WTC11 (cell line): ENCODE results near the gene ABHD6. TPM values are rescaled to one million over a fixed set of nuclear protein-coding genes. Genes with fewer than 3 reads are reported as not detected.

Experiments used
- ATAC-seq: fragments of 200-7000 bp; cut with Tn5 transposase; 2 replicates; pipeline ENCODE4 v1.10.0; 2021; ENCODE audit warnings: mild to moderate bottlenecking, moderate library complexity
- CTCF ChIA-PET: fragments of 300-600 bp; sonication (Branson Sonifier 250); formaldehyde crosslinking; loops from one replicate; lab custom pipeline; 2021; ENCODE audit warnings: antibody characterized with exemption; lab: Charles Lee
- POLR2A ChIA-PET: fragments of 350-600 bp; sonication (Branson Sonifier 250); formaldehyde crosslinking; loops from one replicate; lab custom pipeline; 2021; ENCODE audit warnings: antibody characterized with exemption; lab: Charles Lee
- DNase-seq: peaks from one replicate; pipeline ENCODE4 v3.0.0; 2021; ENCODE audit warnings: low spot score
- H3K27ac Mint-ChIP-seq: 2 replicates; pipeline ENCODE4 v1.8.0; 2021; ENCODE audit warnings: mixed read lengths
- H3K27me3 Mint-ChIP-seq: 2 replicates; pipeline ENCODE4 v1.8.0; 2021; ENCODE audit warnings: low read depth, mild to moderate bottlenecking, moderate library complexity, mixed read lengths
- H3K36me3 Mint-ChIP-seq: 2 replicates; pipeline ENCODE4 v1.8.0; 2021; ENCODE audit warnings: mixed read lengths
- H3K4me1 Mint-ChIP-seq: 2 replicates; pipeline ENCODE4 v1.8.0; 2022; ENCODE audit warnings: mixed read lengths
- H3K4me3 Mint-ChIP-seq: 2 replicates; pipeline ENCODE4 v1.8.0; 2021; ENCODE audit warnings: mild to moderate bottlenecking, moderate library complexity, mixed read lengths
- H3K9me3 Mint-ChIP-seq: 2 replicates; pipeline ENCODE4 v1.8.0; 2021; ENCODE audit warnings: mixed read lengths
- ATF1 ChIP-seq: sonication (generic); formaldehyde crosslinking; IDR thresholded peaks from 2 replicates; pipeline ENCODE4 v1.8.1; 2023; ENCODE audit warnings: mild to moderate bottlenecking, moderate library complexity, missing genetic modification reagents
- CBFB ChIP-seq: sonication (generic); formaldehyde crosslinking; IDR thresholded peaks from 2 replicates; pipeline ENCODE4 v1.8.1; 2022; ENCODE audit warnings: mild to moderate bottlenecking, low read depth, missing genetic modification reagents
- GABPB1 ChIP-seq: sonication (generic); formaldehyde crosslinking; IDR thresholded peaks from 2 replicates; pipeline ENCODE4 v1.8.1; 2023; ENCODE audit warnings: mild to moderate bottlenecking, missing genetic modification reagents
- GRHL2 ChIP-seq: fragments of 250-450 bp; sonication (Bioruptor Pico); IDR thresholded peaks from 2 replicates; pipeline ENCODE4 v1.8.0; 2022; ENCODE audit warnings: mild to moderate bottlenecking, moderate library complexity; ENCODE audit not compliant: insufficient replicate concordance, severe bottlenecking
- HMGA2 ChIP-seq: fragments of 250-450 bp; sonication (Bioruptor Pico); IDR thresholded peaks from 2 replicates; pipeline ENCODE4 v1.4.0; 2021; ENCODE audit warnings: mild to moderate bottlenecking, moderate library complexity
- IRF2 ChIP-seq: sonication (generic); formaldehyde crosslinking; IDR thresholded peaks from 2 replicates; pipeline ENCODE4 v1.8.0; 2022; ENCODE audit warnings: low read depth, missing genetic modification reagents, borderline replicate concordance
- JUN ChIP-seq: sonication (generic); formaldehyde crosslinking; IDR thresholded peaks from 2 replicates; pipeline ENCODE4 v1.8.0; 2023; ENCODE audit warnings: mild to moderate bottlenecking, missing genetic modification reagents
- PRRX2 ChIP-seq: fragments of 250-450 bp; sonication (Bioruptor Pico); IDR thresholded peaks from 2 replicates; pipeline ENCODE4 v1.8.0; 2021; ENCODE audit warnings: mild to moderate bottlenecking
- ZNF121 ChIP-seq: sonication (generic); formaldehyde crosslinking; IDR thresholded peaks from 2 replicates; pipeline ENCODE4 v1.8.0; 2023; ENCODE audit warnings: missing genetic modification reagents
- total RNA-seq: library from RNA; stranded (reverse); gene quantifications from 3 replicates; pipeline ENCODE4 v1.2.3, GENCODE V29; 2021
- TF ChIP-seq, protein P1 (sequence below): fragments of 250-450 bp; sonication (Bioruptor Pico); IDR thresholded peaks from 2 replicates; pipeline ENCODE4 v2.1.2; 2022; ENCODE audit warnings: mild to moderate bottlenecking, moderate library complexity
- TF ChIP-seq, protein P2 (sequence below): sonication (generic); formaldehyde crosslinking; IDR thresholded peaks from 2 replicates; pipeline ENCODE4 v1.8.0; 2023; ENCODE audit warnings: missing genetic modification reagents, mild to moderate bottlenecking, borderline replicate concordance
- TF ChIP-seq, protein P3 (sequence below): fragments of 250-450 bp; sonication (Bioruptor Pico); IDR thresholded peaks from 2 replicates; pipeline ENCODE4 v1.9.0; 2021; ENCODE audit warnings: mild to moderate bottlenecking
- TF ChIP-seq, protein P4 (sequence below): sonication (generic); formaldehyde crosslinking; IDR thresholded peaks from 2 replicates; pipeline ENCODE4 v1.8.1; 2023; ENCODE audit warnings: mild to moderate bottlenecking, missing genetic modification reagents

ABHD6 gene
- total RNA-seq, 1 experiment from 2014 or later, result 5.4 TPM

DNA sequence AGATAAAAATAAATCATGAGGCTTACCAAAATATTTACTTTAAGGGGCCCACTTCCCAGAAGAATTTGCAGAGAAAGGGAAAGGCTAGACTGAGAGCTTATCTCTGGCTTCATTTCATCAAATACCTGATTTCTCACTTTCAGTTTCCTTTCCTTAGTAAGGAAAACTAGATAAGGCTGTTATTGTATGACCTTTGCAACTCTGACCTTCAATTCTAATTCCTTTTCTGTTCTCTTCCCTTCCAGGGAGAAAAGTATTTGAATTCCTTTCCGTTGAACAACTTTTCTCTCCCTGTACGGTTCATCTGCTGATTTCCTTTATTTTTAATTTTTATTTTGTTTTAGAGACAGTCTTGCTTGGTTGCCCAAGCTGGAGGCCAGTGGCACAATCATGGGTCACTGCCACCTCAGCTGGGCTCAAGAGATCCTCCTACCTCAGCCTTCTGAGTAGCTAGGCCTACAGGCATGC is 88.0 kb downstream of the ABHD6 start (continued):
- TF ChIP-seq GABPB1 (no peak), ATF1 (no peak)
- TF ChIP-seq, protein P1, sequence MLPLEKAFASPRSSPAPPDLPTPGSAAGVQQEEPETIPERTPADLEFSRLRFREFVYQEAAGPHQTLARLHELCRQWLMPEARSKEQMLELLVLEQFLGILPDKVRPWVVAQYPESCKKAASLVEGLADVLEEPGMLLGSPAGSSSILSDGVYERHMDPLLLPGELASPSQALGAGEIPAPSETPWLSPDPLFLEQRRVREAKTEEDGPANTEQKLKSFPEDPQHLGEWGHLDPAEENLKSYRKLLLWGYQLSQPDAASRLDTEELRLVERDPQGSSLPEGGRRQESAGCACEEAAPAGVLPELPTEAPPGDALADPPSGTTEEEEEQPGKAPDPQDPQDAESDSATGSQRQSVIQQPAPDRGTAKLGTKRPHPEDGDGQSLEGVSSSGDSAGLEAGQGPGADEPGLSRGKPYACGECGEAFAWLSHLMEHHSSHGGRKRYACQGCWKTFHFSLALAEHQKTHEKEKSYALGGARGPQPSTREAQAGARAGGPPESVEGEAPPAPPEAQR (CRISPR knock-in tag), result no peak
- TF ChIP-seq, protein P2, sequence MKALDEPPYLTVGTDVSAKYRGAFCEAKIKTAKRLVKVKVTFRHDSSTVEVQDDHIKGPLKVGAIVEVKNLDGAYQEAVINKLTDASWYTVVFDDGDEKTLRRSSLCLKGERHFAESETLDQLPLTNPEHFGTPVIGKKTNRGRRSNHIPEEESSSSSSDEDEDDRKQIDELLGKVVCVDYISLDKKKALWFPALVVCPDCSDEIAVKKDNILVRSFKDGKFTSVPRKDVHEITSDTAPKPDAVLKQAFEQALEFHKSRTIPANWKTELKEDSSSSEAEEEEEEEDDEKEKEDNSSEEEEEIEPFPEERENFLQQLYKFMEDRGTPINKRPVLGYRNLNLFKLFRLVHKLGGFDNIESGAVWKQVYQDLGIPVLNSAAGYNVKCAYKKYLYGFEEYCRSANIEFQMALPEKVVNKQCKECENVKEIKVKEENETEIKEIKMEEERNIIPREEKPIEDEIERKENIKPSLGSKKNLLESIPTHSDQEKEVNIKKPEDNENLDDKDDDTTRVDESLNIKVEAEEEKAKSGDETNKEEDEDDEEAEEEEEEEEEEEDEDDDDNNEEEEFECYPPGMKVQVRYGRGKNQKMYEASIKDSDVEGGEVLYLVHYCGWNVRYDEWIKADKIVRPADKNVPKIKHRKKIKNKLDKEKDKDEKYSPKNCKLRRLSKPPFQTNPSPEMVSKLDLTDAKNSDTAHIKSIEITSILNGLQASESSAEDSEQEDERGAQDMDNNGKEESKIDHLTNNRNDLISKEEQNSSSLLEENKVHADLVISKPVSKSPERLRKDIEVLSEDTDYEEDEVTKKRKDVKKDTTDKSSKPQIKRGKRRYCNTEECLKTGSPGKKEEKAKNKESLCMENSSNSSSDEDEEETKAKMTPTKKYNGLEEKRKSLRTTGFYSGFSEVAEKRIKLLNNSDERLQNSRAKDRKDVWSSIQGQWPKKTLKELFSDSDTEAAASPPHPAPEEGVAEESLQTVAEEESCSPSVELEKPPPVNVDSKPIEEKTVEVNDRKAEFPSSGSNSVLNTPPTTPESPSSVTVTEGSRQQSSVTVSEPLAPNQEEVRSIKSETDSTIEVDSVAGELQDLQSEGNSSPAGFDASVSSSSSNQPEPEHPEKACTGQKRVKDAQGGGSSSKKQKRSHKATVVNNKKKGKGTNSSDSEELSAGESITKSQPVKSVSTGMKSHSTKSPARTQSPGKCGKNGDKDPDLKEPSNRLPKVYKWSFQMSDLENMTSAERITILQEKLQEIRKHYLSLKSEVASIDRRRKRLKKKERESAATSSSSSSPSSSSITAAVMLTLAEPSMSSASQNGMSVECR (CRISPR knock-in tag), result no peak
- TF ChIP-seq, protein P3, sequence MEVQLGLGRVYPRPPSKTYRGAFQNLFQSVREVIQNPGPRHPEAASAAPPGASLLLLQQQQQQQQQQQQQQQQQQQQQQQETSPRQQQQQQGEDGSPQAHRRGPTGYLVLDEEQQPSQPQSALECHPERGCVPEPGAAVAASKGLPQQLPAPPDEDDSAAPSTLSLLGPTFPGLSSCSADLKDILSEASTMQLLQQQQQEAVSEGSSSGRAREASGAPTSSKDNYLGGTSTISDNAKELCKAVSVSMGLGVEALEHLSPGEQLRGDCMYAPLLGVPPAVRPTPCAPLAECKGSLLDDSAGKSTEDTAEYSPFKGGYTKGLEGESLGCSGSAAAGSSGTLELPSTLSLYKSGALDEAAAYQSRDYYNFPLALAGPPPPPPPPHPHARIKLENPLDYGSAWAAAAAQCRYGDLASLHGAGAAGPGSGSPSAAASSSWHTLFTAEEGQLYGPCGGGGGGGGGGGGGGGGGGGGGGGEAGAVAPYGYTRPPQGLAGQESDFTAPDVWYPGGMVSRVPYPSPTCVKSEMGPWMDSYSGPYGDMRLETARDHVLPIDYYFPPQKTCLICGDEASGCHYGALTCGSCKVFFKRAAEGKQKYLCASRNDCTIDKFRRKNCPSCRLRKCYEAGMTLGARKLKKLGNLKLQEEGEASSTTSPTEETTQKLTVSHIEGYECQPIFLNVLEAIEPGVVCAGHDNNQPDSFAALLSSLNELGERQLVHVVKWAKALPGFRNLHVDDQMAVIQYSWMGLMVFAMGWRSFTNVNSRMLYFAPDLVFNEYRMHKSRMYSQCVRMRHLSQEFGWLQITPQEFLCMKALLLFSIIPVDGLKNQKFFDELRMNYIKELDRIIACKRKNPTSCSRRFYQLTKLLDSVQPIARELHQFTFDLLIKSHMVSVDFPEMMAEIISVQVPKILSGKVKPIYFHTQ (CRISPR knock-in tag), result no peak
- TF ChIP-seq, all 79 proteins: peak for 0

DNA sequence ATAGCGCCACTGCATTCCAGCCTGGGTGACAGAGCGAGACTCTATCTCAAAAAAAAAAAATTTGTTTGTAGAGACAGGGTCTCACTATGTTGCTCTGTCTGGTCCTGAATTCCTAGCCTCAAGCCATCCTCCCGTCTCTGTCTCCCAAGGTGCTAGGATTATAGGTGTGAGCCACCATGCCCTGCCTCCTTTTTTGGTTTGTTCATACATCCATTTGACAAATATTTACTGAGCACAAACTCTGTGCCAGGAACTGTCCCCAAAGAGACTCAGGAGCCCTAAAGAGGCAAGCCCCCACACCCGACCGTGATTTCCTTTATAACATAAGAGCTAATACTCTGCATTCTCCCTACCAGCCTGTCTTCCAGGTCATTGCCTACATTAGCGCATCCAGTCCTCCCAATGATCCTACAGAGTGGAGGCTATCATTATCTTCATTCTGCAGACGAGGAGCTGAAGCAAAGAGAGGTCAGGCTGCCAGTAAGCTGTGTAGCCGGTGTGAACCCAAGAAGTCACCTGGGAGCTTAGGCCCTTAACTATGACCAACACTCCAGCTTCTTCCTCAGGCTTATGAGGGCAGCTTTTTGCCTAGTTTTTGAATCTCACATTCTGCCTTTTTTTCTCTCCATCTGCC is 88.8 kb downstream of the ABHD6 start:
- ChIA-PET CTCF (interaction anchor here (0.9 to 3.1 kb wide), 4 partner anchors 20 to 304 kb away, joined by 3 to 17 read pairs (median 4); partner anchors contain the start of genes HTD2 and RPP14), POLR2A (interaction anchor here (0.7 kb wide), 1 partner anchor 99 kb away, joined by 4 read pairs; no protein-coding TSS in a partner anchor)
- Mint-ChIP-seq H3K36me3 (no peaks in the 10 kb centered on the region), H3K4me1 (peaks cover 28% of the 10 kb centered on the region), H3K4me3 (no peak overlapping the region), H3K27ac (no peak overlapping the region), H3K27me3 (peaks cover 12% of the 10 kb centered on the region), H3K9me3 (no peaks in the 10 kb centered on the region)
- no peak for DNase-seq
- TF ChIP-seq ZNF121 (CRISPR knock-in tag) (peak; percentile 47; the same call in 1 of the 2 replicates), CBFB (CRISPR knock-in tag) (no peak), HMGA2 (CRISPR knock-in tag) (no peak), JUN (CRISPR knock-in tag) (no peak), IRF2 (CRISPR knock-in tag) (no peak), GRHL2 (no peak), PRRX2 (no peak)
- TF ChIP-seq, protein P4, sequence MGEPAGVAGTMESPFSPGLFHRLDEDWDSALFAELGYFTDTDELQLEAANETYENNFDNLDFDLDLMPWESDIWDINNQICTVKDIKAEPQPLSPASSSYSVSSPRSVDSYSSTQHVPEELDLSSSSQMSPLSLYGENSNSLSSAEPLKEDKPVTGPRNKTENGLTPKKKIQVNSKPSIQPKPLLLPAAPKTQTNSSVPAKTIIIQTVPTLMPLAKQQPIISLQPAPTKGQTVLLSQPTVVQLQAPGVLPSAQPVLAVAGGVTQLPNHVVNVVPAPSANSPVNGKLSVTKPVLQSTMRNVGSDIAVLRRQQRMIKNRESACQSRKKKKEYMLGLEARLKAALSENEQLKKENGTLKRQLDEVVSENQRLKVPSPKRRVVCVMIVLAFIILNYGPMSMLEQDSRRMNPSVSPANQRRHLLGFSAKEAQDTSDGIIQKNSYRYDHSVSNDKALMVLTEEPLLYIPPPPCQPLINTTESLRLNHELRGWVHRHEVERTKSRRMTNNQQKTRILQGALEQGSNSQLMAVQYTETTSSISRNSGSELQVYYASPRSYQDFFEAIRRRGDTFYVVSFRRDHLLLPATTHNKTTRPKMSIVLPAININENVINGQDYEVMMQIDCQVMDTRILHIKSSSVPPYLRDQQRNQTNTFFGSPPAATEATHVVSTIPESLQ (CRISPR knock-in tag), result no peak
- ATAC-seq, result no peak
